ENCODE data around the gene BLOC1S1. TPM values are rescaled to one million over a fixed set of nuclear protein-coding genes. Genes with fewer than 3 reads are reported as not detected.

Gene BLOC1S1
- total RNA-seq, 1 experiment from 2014 or later, result 76.0 TPM

DNA sequence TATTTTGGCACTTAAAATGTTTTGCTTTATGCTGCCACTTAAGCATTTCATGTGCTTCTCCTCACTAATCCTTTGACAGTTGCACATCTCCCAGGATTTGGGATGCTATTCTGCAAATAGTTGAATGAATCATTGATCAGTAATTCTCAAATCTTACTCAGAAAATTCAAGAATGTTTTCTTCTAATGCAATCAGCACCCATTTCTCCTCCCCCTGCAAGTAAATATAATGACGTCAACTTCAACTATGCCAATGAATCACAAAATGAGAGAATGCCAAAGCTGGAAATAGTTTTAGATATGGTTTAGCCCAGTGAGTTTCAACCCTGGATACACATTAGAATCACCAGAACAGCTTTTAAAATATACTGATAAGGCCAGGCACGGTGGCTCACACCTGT is 2.1 kb upstream of the BLOC1S1 start:
- peaks cover 24% of the 10 kb centered on the region for H3K4me1 ChIP-seq (ENCODE audit: insufficient read depth, low read length, poor library complexity, severe bottlenecking)
- H3K36me3 ChIP-seq (ENCODE audit: insufficient read depth, low read length, poor library complexity, severe bottlenecking), result no peaks in the 10 kb centered on the region
- no peaks in the 10 kb centered on the region for H3K27me3 ChIP-seq (replicated peaks; ENCODE audit: insufficient read depth, low read depth, low read length, poor library complexity)
- TF ChIP-seq EZH2 (IDR thresholded peaks at IDR 0.05; ENCODE audit: borderline replicate concordance, low read depth, low read length, poor library complexity, severe bottlenecking), result no peak
- TF ChIP-seq, protein P1, sequence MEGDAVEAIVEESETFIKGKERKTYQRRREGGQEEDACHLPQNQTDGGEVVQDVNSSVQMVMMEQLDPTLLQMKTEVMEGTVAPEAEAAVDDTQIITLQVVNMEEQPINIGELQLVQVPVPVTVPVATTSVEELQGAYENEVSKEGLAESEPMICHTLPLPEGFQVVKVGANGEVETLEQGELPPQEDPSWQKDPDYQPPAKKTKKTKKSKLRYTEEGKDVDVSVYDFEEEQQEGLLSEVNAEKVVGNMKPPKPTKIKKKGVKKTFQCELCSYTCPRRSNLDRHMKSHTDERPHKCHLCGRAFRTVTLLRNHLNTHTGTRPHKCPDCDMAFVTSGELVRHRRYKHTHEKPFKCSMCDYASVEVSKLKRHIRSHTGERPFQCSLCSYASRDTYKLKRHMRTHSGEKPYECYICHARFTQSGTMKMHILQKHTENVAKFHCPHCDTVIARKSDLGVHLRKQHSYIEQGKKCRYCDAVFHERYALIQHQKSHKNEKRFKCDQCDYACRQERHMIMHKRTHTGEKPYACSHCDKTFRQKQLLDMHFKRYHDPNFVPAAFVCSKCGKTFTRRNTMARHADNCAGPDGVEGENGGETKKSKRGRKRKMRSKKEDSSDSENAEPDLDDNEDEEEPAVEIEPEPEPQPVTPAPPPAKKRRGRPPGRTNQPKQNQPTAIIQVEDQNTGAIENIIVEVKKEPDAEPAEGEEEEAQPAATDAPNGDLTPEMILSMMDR (conservative IDR thresholded peaks at IDR 0.05; ENCODE audit: low read depth, low read length), result no peak
- no peaks in the 10 kb centered on the region for H3K9me3 ChIP-seq (ENCODE audit: low read depth, low read length, poor library complexity, severe bottlenecking)
- intact Hi-C loops (cut with micrococcal nuclease; ENCODE audit: unreplicated experiment), result no loop called here
- CTCF ChIA-PET, result interaction anchor here (0.6 kb wide), 1 partner anchor 12 kb away, joined by 3 read pairs; no protein-coding TSS in a partner anchor
- H3K27ac ChIP-seq (ENCODE audit: low read depth, low read length, poor library complexity, severe bottlenecking), result no peak overlapping the region
- POLR2A ChIA-PET (ENCODE audit: low non-redundant PET), result no interaction called here
- no TSS peak for BruUV-seq (replicated peaks)
- DNase-seq (ENCODE audit: low spot score), result no peak
- no peak overlapping the region for H3K4me3 ChIP-seq (ENCODE audit: low read depth, low read length, poor library complexity, severe bottlenecking)

DNA sequence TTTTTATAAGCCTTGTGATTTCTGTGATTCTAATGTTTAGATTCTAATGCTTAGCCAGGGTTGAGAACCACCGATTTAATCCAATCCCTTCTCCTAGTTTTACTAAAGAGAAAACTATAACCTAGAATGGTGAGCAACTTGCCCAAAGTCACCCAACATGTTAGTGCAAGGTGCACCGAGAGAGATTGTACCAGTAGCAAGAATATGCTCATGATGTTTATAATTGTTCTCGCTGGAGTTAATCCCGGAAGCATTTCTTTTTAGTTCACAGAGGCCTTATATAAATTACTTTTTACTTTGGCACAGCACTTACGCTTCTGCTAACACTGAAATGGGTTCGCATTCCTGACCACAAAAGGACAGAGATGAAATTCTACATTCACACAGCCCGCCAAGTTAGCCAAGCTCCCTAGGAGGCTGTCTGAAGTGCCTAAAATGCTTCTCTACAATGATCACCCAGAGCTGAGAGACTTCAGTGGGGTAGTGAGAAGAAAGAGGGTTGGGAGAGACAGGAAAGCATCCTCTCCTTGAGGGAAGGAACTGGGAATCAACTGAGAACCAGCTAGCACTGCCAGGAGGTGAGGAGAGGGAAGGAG is 579 bp upstream of the BLOC1S1 start:
- no TSS peak for BruUV-seq (replicated peaks)

DNA sequence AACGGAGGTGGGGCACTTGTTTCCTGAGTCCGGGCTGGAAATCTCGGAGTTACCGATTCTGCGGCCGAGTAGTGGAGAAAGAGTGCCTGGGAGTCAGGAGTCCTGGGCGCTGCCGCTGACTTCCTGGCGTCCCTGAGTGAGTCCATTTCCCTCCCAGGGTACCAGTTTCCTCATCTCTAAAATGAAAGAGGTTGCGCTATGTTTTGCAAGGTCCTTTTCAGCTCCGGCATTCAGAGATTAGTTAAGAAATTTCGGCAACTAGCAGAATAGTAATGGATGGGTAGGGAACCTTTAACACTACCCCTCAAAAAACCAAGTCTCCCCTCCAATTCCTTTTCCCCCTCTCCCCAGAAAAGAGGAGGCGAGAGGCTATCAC is 724 bp downstream of the BLOC1S1 start:
- ChIA-PET CTCF (no interaction called here), POLR2A (ENCODE audit: low non-redundant PET) (no interaction called here)
- Histone ChIP-seq H3K4me1 (ENCODE audit: insufficient read depth, low read length, poor library complexity, severe bottlenecking) (peaks cover 40% of the 10 kb centered on the region), H3K27ac (ENCODE audit: low read depth, low read length, poor library complexity, severe bottlenecking) (peak overlapping the region; percentile 95), H3K27me3 (replicated peaks; ENCODE audit: insufficient read depth, low read depth, low read length, poor library complexity) (no peaks in the 10 kb centered on the region), H3K4me3 (ENCODE audit: low read depth, low read length, poor library complexity, severe bottlenecking) (peak overlapping the region; percentile 91), H3K9me3 (ENCODE audit: low read depth, low read length, poor library complexity, severe bottlenecking) (no peaks in the 10 kb centered on the region), H3K36me3 (ENCODE audit: insufficient read depth, low read length, poor library complexity, severe bottlenecking) (no peaks in the 10 kb centered on the region)
- no peak for DNase-seq (ENCODE audit: low spot score)
- no TSS peak for BruUV-seq (replicated peaks)
- intact Hi-C loops (cut with micrococcal nuclease; ENCODE audit: unreplicated experiment), result no loop called here
- no peak for TF ChIP-seq EZH2 (IDR thresholded peaks at IDR 0.05; ENCODE audit: borderline replicate concordance, low read depth, low read length, poor library complexity, severe bottlenecking)

More for the DNA sequence above, 579 bp upstream of the BLOC1S1 start:
- H3K9me3 ChIP-seq (ENCODE audit: low read depth, low read length, poor library complexity, severe bottlenecking), result no peaks in the 10 kb centered on the region
- POLR2A ChIA-PET (ENCODE audit: low non-redundant PET), result no interaction called here
- no peak for DNase-seq (ENCODE audit: low spot score)
- no peak for TF ChIP-seq EZH2 (IDR thresholded peaks at IDR 0.05; ENCODE audit: borderline replicate concordance, low read depth, low read length, poor library complexity, severe bottlenecking)
- TF ChIP-seq, protein P1 (conservative IDR thresholded peaks at IDR 0.05; ENCODE audit: low read depth, low read length), result no peak
- H3K27ac ChIP-seq (ENCODE audit: low read depth, low read length, poor library complexity, severe bottlenecking), result peak overlapping the region; percentile 95
- intact Hi-C loops (cut with micrococcal nuclease; ENCODE audit: unreplicated experiment), result no loop called here
- H3K4me1 ChIP-seq (ENCODE audit: insufficient read depth, low read length, poor library complexity, severe bottlenecking), result peaks cover 40% of the 10 kb centered on the region
- CTCF ChIA-PET, result interaction anchor here (0.5 kb wide), 1 partner anchor 28 kb away, joined by 7 read pairs; no protein-coding TSS in a partner anchor
- H3K36me3 ChIP-seq (ENCODE audit: insufficient read depth, low read length, poor library complexity, severe bottlenecking), result no peaks in the 10 kb centered on the region
- peak overlapping the region; percentile 91 for H3K4me3 ChIP-seq (ENCODE audit: low read depth, low read length, poor library complexity, severe bottlenecking)
- no peaks in the 10 kb centered on the region for H3K27me3 ChIP-seq (replicated peaks; ENCODE audit: insufficient read depth, low read depth, low read length, poor library complexity)

All from A673 (cell line).